HG03558 (cell line): ENCODE measurements around the gene GIT2.
"Not testable (repeated sequence)": the region's sequence is repeated elsewhere in the genome, so short reads cannot be mapped to it uniquely, and the experiment has no call there.

ENCODE experiments used
- ATAC-seq: cut with Tn5 transposase; IDR thresholded peaks from one replicate; pipeline ENCODE4 v1.9.1; 2021; ENCODE audit warnings: moderate number of reproducible peaks; ENCODE audit not compliant: unreplicated experiment; ENCODE audit errors: extremely low read depth

GIT2 gene

DNA sequence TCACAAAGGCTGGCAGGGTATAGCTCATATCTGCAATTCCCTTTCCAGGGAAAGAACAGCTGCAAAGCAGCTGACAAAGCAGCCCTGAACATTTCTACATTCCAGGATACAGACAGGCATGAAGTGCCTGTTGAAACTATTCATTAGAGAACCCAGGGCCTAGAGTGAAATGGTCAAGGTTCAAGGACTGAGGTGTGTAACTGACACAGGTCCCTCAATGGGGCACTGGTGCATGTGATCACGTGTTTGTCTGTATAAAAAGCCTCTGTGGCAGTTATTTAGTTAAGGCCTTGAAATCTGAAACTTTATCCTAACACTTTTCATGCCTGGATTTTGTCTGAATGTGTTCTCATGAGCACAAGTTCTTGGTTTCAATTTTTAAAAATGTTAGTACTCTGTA lies 47.1 kb downstream of the GIT2 start:
- no peak for ATAC-seq

DNA sequence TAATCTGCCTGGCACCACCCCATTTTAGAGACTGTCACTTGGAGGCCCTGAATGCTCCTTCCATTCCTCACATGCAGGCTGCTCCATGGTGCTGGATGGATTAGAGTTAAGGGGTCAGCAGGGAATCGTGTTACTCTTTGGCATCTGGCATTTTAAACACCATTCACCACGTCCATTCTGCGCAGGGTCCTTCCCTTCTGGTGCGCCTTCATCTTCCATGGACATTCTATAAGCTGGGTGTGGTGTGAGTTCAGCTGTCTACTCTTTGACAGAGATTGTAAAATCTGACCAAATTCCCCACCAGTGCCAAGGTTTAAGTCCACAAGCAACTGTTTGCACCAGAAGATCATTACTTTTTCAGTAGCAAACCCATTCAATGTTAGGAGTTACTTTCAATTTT lies 47.8 kb downstream of the GIT2 start:
- no peak for ATAC-seq

DNA sequence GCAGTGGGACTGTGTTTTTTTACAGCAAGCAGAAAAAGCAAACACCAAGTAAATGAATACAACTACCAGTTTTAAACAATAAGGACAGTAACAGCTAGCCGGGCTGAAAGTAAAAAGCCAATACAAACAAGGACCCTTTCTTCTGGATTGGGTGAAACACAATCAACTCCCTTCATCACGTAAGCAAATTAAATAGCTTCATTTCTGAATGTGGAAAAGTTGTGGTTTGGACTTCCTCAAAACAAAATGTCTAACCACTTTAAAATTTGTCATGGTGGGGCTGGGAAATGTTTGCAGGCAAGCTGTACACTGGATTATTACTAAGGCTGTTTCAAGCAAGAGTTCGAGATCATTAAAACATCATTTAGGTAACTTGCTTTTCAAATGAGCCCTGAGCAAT lies 48.6 kb downstream of the GIT2 start:
- ATAC-seq, result no peak

DNA sequence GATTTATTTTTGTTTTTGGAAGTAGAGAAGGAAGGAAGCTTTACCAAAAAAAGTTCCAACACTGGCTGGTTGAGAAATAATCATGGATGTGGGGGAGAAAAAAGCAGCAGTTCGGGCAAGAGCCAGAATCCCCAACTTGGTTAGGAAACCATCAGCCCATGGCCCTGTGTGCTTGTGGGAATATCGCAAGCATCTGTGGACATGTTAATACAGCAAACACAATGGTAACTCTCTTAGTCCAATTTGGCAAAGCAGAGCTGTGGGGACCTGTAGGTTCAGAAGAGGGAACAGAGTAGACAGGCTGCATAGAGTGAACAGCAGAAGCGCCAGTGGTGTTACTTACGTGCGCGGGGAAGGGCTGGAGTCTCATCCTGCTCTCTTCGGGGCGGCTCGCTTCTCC lies 49.3 kb downstream of the GIT2 start:
- ATAC-seq, result no peak

DNA sequence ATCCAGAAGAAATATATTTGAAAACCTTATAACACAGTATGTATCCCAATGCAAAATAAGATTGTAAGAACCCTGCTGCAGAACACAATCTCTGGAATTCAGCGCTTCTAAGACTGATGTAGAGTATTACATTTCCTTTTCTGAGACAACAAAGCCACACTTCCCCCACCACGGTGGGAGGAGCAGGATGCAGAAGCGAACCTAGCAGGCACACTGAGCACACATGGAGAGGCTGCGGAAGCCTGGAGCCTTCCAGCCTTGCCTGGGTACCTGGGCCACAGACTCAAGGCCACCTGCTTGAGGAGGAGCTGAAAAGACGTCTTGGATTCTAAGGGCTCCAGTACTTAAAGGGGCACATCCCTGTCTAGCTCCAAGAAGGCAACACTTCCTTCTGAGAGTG lies 49.7 kb downstream of the GIT2 start:
- ATAC-seq, result no peak

DNA sequence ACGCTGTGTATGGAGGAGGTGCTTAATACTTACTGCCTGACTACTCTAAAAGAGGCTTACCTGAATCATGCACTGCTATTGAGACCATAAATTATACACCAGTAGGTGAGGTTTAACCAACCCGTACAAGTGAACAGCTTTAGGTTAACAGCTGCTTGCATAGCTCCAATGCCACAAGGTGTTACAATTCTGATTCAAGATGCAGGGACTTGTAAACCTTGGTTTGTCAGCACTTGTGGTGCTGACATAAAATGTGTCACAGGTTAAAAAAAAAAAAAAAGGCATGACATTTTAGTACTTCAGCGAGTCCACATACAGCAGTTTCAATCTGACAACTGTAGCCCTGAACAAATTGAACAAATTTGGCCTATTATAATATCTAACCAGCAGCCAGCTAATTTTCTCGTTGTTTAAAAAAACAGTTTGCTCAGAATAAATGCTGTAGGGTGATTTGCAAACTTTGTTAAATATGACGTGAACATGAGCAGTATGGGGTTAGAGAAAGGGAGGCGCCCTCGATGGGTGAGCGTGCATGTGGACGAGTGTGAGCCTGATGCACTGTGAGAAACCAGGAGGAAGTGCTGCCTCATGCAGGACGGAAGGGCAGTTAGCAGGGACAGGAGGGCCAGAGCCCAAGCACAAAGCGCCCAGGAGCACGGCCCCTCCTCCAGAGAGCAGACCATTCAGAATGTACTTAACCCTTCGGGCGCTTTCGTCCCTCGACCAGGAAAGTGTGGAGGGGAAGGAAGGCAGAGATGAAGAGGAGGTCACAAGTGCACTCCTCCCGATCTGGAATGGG lies 51.4 kb downstream of the GIT2 start:
- no peak for ATAC-seq

DNA sequence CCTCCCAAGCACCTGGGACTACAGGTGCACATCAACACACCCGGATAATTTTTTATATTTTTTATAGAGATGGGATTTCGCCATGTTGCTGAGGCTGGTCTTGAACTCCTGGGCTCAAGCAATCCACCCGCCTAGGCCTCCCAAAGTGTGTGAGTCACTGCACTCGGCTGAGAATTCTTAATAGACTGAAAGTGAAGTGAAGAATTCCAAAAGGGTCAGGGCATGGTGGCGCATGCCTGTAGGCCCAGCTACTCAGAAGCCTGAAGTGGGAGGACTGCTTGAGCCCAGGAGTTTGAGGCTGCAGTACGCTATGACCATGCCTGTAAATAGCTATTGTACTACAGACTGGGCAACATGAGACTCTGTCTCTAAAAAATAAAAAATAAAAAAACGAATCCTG lies 52.4 kb downstream of the GIT2 start:
- no peak for ATAC-seq

DNA sequence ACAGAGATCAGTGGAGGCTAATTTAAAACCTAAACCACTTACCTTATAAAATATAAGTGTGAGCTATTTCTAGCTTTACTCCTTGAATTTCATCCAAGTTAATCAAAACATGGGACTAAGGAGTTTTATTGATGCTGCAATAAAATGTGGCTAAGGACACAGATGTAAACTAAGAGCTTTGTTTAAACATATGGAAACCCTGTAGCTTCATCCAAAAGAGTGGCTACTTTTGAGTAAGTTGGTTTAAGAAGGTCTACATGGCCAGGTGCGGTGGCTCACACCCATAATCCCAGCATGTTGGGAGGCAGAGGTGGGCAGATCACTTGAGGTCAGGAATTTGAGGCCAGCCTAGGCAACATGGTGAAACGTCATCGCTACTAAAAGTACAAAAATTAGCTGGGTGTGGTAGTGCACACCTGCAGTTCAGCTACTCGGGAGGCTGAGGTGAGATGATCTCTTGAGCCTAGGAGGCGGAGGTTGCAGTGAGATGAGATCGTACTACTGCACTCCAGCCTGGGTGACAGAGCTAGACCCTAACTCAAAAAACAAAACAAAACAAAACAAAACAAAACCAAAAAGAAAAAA lies 55.7 kb downstream of the GIT2 start:
- no peak for ATAC-seq

DNA sequence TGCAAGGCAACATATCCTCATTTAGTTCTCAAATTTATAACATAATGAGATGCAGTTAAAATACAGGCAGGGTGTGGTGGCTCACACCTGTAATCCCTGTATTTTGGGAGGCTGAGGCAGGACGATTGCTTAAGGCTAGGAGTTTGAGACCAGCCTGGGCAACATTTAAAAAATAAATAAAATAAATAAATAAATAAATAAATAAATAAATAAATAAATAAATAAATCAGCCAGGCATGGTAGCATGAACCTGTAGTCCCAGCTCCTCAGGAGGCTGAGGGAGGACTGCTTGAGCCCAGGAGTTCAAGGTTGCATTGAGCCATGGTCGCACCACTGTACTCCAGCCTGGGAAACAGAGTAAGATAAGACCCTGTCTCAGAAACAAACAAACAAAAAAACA lies 56.7 kb downstream of the GIT2 start:
- ATAC-seq, result no peak

DNA sequence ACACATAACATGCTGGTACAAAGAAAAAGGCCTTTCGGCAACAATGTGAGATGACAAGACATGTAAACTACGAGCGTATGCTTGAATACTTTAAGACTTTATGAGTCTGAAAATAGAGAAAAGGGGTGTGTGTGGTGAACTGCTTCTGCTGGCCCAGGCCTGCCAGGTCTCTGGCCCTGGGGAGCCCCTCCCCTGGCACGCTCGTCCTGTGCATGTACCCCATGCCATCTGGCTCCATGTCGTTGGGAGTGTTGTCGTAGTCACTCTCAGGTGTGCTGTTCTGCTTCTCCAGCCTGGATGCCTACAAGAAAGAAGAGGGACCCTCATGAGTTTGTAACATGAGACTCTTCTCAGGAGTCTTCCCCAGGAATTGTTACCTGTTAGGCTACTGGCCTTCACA lies 57.2 kb downstream of the GIT2 start:
- no peak for ATAC-seq

DNA sequence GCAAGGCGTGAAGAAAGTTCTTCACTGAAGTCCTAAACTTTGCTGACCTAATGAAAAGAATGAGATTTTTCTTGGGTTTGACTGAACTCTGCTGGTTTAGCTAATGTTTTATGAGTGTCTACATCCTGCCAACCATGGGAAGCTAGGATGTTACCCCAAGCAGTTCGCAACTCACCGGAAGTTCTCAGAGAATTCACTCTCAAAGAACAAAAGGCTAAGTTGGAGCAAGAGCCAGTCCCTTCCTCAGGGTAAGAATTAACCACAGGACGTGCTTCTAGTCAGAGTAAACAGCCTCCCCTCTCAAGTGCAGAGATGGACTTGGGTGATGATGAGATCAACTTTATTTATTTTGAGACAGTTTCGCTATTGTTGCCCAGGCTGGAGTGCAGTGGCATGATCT lies 58.8 kb downstream of the GIT2 start:
- no peak for ATAC-seq

DNA sequence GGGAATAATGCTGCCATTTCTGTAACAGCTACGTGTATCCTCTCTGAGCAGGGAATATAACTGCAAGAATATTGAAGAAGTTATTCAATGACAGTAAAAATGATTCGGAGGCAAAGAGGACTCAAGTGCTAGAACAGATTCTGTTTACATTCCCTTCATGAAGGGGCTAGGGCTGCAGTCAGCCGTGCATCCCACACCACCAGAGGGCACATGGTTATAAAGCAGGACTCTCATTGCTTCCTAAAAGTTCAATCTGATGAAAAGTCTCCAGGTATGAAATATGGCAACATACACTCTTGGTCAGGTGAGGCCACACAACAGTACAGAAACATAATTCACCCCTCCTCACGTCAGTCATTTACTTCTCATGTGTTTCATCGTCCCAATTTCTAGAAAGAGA lies 62.1 kb downstream of the GIT2 start:
- ATAC-seq, result no peak

DNA sequence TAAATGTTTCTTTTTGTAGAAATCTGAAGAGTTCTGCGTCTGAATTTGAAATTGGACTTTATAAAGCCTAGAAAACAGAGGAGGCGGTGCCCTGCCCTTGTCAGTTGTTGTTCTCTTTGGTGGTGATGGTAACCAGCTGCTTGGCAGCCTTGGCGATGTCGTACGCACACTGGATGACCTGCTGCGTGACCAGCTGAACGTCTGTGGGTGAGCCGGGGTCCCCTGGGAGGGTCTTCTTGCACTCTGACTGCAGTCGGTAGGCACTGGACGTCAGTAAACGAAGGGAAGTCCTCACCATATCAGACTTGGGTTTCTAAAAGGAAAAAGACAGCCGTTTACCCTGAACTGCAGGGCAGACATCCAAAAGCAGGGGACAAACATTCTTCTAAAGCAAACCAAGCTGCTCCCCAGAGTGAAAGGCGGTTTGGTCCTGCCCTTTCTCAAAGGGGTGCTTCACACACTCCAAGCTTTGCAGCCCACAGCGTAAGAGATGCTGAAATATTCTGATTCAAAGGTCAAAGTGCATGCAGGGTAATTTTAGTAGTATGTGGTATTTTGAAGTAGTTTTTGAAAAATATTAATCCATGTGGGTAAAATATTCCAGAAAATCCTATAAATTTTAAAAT lies 63.2 kb downstream of the GIT2 start:
- no peak for ATAC-seq

DNA sequence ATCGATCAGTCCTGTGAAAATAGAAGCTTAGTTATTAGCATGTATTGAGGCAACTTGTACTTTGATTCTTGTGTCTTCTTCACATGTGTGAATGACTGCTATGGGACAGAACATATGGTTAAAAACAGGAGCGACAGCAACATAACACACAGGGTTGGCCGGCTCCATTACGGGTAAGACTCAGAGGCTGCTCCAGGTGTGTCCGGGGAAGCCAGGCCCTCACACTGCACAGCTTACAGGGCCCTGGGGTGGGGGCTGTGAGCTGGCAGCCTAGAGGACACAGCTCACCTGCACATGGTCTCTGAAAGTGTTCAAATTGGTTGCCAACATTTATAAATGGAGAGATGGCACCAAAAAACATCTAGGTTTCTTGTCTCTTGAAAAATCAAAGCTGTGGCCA lies 65.0 kb downstream of the GIT2 start:
- ATAC-seq, result no peak

DNA sequence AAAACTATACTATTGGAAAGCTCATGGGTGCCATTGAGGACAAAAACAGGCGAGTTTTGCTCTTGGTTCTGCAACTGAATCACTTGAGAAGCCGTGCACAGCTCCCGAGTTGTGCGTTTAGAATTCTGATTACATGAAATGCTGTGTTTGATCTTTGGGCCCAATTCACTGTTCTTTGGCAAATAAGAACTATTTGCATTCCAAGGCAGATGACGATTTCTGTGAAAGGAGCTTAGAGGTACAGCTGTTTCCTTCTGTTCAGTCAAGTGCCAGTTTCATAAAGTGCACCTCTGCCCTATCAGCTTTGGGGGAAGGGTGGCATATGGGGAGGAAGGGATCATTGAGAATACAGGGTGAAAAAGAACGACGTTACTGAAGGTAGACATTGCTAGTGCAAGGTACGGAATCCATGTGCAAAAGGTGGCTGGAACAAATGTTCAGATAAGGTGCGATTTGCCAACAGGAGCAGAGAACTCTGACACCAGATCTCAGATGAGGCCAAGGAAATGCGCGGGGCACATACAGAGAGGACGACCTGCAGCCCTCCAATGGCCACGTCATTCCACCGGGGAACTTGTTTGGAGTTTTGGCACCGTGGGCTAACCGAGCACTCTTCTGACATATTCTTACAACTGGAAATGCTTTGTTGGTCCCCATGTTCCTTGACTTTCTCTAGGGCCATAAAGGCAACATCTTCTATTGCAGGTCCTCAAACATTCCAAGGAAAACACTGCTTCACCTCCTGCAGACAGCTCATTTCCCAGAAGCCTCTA lies 66.0 kb downstream of the GIT2 start:
- ATAC-seq, result no peak

DNA sequence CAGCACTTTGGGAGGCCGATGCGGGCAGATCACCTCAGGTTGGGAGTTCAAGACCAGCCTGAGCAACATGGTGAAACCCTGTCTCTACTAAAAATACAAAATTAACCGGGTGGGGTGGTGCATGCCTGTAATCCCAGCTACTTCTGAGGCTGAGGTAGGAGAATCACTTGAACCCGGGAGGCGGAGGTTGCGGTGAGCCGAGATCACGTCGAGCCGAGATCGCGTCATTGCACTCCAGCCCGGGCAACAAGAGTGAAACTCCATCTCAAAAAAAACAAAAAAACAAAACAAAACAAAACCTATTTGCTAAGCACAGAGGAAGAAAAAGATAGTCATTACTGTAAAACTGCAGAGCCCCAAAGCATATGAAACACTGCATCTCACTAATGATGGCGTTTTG lies 66.8 kb downstream of the GIT2 start:
- ATAC-seq, result not testable (repeated sequence)

DNA sequence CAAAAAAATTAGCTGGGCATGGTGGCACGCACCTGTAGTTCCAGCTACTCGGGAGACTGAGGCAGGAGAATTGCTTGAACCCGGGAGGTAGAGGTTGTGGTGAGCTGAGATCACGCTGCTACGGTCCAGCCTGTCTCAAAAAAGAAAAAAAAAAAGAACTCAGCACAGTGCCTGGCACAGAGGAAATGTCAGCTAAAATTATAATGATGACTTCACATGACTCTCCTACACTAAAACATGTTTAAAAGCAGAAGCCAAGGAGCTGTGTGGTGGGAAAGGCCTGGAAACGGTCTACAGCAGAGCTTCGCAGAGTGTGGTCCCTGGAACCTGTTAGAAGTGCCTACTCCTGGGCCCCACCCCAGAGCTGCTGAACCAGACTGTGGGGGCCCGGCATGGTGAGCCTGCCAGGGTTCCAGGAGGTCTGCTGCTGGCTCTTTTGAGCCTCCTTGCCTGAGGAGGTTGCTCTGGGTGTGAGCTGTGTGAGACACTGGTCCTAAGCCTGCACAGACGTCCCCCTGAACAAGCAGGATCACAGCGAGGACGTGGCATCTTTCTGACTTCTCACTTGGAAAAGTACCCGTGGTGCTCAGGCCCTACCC lies 68.0 kb downstream of the GIT2 start:
- ATAC-seq, result no peak

DNA sequence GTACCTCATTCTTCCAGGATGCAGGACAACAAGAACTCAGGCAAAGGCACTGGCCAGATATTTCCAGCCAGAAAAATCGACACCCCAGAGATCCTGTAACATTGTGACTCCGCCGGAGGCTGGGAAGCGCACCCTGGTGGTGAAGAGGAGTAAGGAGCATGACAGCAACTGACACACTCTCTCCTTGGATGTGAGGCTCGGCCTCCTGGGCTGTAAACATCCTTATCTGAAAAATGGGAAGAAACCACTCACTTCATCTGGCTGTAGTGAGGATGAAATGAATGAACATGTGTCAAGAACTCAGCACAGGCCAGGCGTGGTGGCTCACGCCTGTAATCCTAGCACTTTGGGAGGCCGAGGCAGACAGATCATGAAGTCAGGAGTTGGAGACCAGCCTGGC lies 68.5 kb downstream of the GIT2 start:
- no peak for ATAC-seq

DNA sequence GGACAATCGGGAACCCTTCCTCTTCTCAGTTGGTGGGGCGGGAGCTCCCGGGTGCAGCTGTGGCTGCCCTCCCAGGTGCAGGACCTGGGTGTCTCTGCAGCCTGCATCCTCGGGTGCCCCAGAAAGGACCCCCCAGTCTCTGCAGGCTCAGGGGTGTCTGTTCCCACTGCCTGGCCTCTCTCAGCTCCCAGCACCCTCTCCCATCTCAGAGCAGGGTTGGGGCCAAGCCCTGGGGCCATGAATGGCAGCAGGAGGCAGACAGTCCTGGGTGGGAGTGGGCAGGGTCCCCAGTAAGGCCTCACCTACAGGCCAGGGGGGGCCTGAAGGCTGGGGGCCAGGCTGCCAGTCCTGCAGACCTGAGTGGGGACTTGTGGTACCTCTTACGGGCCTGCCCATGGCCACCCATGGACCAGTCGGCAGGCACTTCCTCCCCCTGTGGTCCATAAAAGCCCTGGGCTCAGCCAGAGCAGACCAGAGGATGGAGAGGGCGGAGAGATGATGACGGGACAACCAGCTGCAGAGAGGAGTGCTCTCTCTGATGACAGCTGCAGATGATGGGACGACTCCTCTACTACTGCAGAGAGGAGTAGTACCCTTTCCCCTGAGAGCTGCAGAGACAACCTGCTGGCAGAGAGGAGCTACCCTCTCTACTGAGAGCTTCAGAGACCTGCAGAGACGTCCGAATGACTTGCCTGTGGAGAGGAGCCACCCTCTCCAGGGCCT lies 69.5 kb downstream of the GIT2 start:
- no peak for ATAC-seq

DNA sequence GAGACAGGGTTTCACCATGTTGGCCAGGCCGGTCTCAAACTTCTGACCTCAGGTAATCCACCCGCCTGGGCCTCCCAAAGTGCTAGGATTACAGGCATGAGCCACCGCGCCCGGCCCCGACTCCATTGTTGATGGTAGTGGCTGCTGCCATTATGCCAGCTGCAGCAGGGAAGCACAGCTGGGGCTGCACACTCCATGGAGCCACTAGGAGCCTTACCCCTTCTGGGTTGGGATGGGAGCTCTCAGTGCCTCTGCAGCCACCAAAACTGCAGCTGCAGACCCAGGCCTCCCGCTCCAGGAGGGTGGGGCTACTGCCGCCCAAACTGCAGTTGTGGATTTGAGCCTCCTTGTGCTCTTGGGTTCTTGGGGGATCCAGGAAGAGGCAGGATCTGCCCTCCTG lies 70.2 kb downstream of the GIT2 start:
- no peak for ATAC-seq
